Activated CD4-positive, alpha-beta T cell treated with anti-CD3 and anti-CD28 coated beads, Interleukin-2, Interleukin-6, amounts not matched to agents 100 ng/mL and 50 ng/mL, durations not matched to agents 16 hours and 8 hours (primary cell): Measurements from ENCODE around the gene RCAN3.
A peak's percentile ranks its signal among the peaks of the same experiment; 100 is the strongest.
"Not testable (repeated sequence)": the region's sequence is repeated elsewhere in the genome, so short reads cannot be mapped to it uniquely, and the experiment has no call there.

Experiments used
- DNase-seq: peaks from one replicate; pipeline ENCODE4 v3.0.0-alpha.2; 2020

Gene RCAN3

GRCh38 chr1:24486331-24487065 lies 16.1 kb upstream of the RCAN3 start:
- DNase-seq: no peak

- DNase-seq: no peak
Measured at GRCh38 chr1:24487455-24487854, 15.2 kb upstream of the RCAN3 start.

- peak; percentile 51 for DNase-seq
Measured at GRCh38 chr1:24488159-24488558, 14.5 kb upstream of the RCAN3 start.

- no peak for DNase-seq
Measured at GRCh38 chr1:24489674-24490073, 13.0 kb upstream of the RCAN3 start.

- DNase-seq: no peak
Measured at GRCh38 chr1:24490101-24490781, 12.4 kb upstream of the RCAN3 start.

GRCh38 chr1:24491577-24492360 lies 10.9 kb upstream of the RCAN3 start:
- no peak for DNase-seq

GRCh38 chr1:24492935-24493334 lies 9.7 kb upstream of the RCAN3 start:
- DNase-seq: not testable (repeated sequence)

- DNase-seq: no peak
Measured at GRCh38 chr1:24493785-24494184, 8.9 kb upstream of the RCAN3 start.

- no peak for DNase-seq
Measured at GRCh38 chr1:24498589-24498988, 4.0 kb upstream of the RCAN3 start.

GRCh38 chr1:24500448-24501048 lies 2.1 kb upstream of the RCAN3 start:
- no peak for DNase-seq

- peak; percentile 69 for DNase-seq
Measured at GRCh38 chr1:24501371-24502064, 1.1 kb upstream of the RCAN3 start.

GRCh38 chr1:24502065-24502708 lies 449 bp upstream of the RCAN3 start:
- DNase-seq: peak; percentile 71

GRCh38 chr1:24503059-24503751 lies 569 bp downstream of the RCAN3 start:
- DNase-seq: no peak

- no peak for DNase-seq
Measured at GRCh38 chr1:24503870-24504523, 1.4 kb downstream of the RCAN3 start.

- no peak for DNase-seq
Measured at GRCh38 chr1:24504560-24504959, 1.9 kb downstream of the RCAN3 start.

GRCh38 chr1:24505816-24506215 lies 3.2 kb downstream of the RCAN3 start:
- DNase-seq: no peak

GRCh38 chr1:24506691-24507381 lies 4.2 kb downstream of the RCAN3 start:
- DNase-seq: no peak

GRCh38 chr1:24507405-24507804 lies 4.8 kb downstream of the RCAN3 start:
- no peak for DNase-seq

- no peak for DNase-seq
Measured at GRCh38 chr1:24508911-24509310, 6.3 kb downstream of the RCAN3 start.

GRCh38 chr1:24513706-24514105 lies 11.1 kb downstream of the RCAN3 start:
- no peak for DNase-seq
